Smooth muscle cell (in vitro differentiated cells): ENCODE measurements around the gene IL36G. TPM values are rescaled to one million over a fixed set of nuclear protein-coding genes. Genes with fewer than 3 reads are reported as not detected.
"Not testable (repeated sequence)": the region's sequence is repeated elsewhere in the genome, so short reads cannot be mapped to it uniquely, and the experiment has no call there.

Experiments used
- DNase-seq: peaks from one replicate; lab custom pipeline; 2025; ENCODE audit not compliant: unreplicated experiment; lab: John Stamatoyannopoulos, UW
- H2AFZ ChIP-seq: fragments of 200-600 bp; sonication (generic); 2 replicates; pipeline ENCODE4 v1.6.0; 2016; ENCODE audit warnings: antibody characterized with exemption, low read depth, mild to moderate bottlenecking
- H3F3A ChIP-seq: fragments of 200-600 bp; sonication (generic); 2 replicates; pipeline ENCODE4 v1.6.0; 2017; ENCODE audit warnings: antibody characterized with exemption, low read depth
- H3K27ac ChIP-seq: fragments of 200-600 bp; sonication (generic); 2 replicates; pipeline ENCODE4 v1.5.1; 2016; ENCODE audit warnings: low read depth, mild to moderate bottlenecking
- H3K27me3 ChIP-seq: fragments of 200-600 bp; sonication (generic); 2 replicates; pipeline ENCODE4 v1.6.1; 2016; ENCODE audit warnings: low read depth, mild to moderate bottlenecking
- H3K36me3 ChIP-seq: fragments of 200-600 bp; sonication (generic); 2 replicates; pipeline ENCODE4 v1.5.1; 2016; ENCODE audit warnings: low read depth
- H3K4me1 ChIP-seq: fragments of 200-600 bp; sonication (generic); 2 replicates; pipeline ENCODE4 v1.5.1; 2016; ENCODE audit warnings: low read depth
- H3K4me2 ChIP-seq: fragments of 200-600 bp; sonication (generic); 2 replicates; pipeline ENCODE4 v1.6.0; 2016; ENCODE audit warnings: mild to moderate bottlenecking
- H3K4me3 ChIP-seq: fragments of 200-600 bp; sonication (generic); 2 replicates; pipeline ENCODE4 v1.5.1; 2016; ENCODE audit warnings: mild to moderate bottlenecking
- H3K79me2 ChIP-seq: fragments of 200-600 bp; sonication (generic); 2 replicates; pipeline ENCODE4 v1.6.0; 2016; ENCODE audit warnings: low read depth, mild to moderate bottlenecking
- H3K9ac ChIP-seq: fragments of 200-600 bp; sonication (generic); 2 replicates; pipeline ENCODE4 v1.6.0; 2016; ENCODE audit warnings: low read depth
- H3K9me3 ChIP-seq: fragments of 200-600 bp; sonication (generic); replicated peaks from 2 replicates; pipeline ENCODE4 v1.5.1; 2016; ENCODE audit warnings: low read depth
- H4K20me1 ChIP-seq: fragments of 200-600 bp; sonication (generic); 2 replicates; pipeline ENCODE4 v1.6.0; 2016; ENCODE audit warnings: low read depth
- WGBS: methylation state at CpG from one replicate; pipeline ENCODE4 v1.1.7; 2016; ENCODE audit warnings: low lambda C conversion rate; 5-methylcytosine and 5-hydroxymethylcytosine counted together
- polyA plus RNA-seq: library from polyadenylated mRNA; unstranded; fragments of >200 nt; fragmentation: Nextera tagmentation; extraction: Ambion mirVana; gene quantifications from 2 replicates; pipeline ENCODE4 v1.2.1, GENCODE V29; 2016
- total RNA-seq: library from RNA; depleted of rRNA; stranded (reverse); fragments of >200 nt; gene quantifications from 2 replicates; pipeline ENCODE4 v1.2.3, GENCODE V29; 2014
- TF ChIP-seq, protein P1 (sequence below): fragments of 200-600 bp; sonication (generic); IDR thresholded peaks from 2 replicates; pipeline ENCODE4 v1.5.1; 2017; ENCODE audit warnings: borderline replicate concordance, mild to moderate bottlenecking, antibody characterized with exemption; ENCODE audit not compliant: insufficient read depth, poor library complexity, severe bottlenecking

The IL36G gene
- 0.22 and 0.27 TPM in 2 replicates for total RNA-seq
- polyA plus RNA-seq, result 0.30 and 1.1 TPM in 2 replicates

DNA sequence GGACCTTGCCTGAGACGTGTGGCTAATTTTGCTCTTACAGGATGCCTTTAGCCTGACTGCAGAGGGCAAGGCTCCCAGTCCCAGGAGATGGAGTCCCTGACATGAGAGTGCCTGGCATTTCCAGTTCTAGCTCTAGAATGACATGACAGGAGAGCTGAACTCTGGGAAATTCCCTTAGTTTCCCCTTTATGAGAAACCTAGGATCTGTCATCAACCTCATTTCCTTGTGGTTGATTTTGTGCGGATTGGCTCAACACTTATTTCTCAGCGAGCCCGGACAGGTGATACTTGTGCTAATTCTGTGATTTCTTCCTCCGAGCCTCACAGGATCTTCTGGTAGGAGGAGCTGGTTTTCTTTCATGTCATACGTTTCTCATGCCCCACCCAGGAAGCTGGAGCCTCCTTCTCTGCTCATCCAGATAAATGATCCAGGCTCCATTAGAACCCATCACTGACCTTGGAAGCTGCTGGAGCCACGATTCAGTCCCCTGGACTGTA lies at the start of gene IL36G:
Gene IL36G, plus strand, starts transcription at position 448 of the 498 bp plus-strand sequence. CDS start 633 bp downstream, outside the sequence.
- WGBS, result 81% methylated on average over 7 of the region's 7 CpGs
- no peak within 1 kb of the TSS for H3K27ac ChIP-seq
- no peak within 1 kb of the TSS for H3K9ac ChIP-seq
- H2AFZ ChIP-seq, result no peak within 1 kb of the TSS
- H3K4me3 ChIP-seq, result no peak within 1 kb of the TSS
- TF ChIP-seq, protein P1, sequence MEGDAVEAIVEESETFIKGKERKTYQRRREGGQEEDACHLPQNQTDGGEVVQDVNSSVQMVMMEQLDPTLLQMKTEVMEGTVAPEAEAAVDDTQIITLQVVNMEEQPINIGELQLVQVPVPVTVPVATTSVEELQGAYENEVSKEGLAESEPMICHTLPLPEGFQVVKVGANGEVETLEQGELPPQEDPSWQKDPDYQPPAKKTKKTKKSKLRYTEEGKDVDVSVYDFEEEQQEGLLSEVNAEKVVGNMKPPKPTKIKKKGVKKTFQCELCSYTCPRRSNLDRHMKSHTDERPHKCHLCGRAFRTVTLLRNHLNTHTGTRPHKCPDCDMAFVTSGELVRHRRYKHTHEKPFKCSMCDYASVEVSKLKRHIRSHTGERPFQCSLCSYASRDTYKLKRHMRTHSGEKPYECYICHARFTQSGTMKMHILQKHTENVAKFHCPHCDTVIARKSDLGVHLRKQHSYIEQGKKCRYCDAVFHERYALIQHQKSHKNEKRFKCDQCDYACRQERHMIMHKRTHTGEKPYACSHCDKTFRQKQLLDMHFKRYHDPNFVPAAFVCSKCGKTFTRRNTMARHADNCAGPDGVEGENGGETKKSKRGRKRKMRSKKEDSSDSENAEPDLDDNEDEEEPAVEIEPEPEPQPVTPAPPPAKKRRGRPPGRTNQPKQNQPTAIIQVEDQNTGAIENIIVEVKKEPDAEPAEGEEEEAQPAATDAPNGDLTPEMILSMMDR, result no peak
- no peak within 1 kb of the TSS for H3K4me2 ChIP-seq
- H4K20me1 ChIP-seq, result no peaks in the 10 kb centered on the region
- H3F3A ChIP-seq, result no peaks in the 10 kb centered on the region
- H3K79me2 ChIP-seq, result no peaks in the 10 kb centered on the region
- DNase-seq, result no peak
- H3K9me3 ChIP-seq, result no peaks in the 10 kb centered on the region
- peaks cover 81% of the 10 kb centered on the region for H3K27me3 ChIP-seq
- no peaks in the 10 kb centered on the region for H3K4me1 ChIP-seq
- H3K36me3 ChIP-seq, result no peaks in the 10 kb centered on the region

DNA sequence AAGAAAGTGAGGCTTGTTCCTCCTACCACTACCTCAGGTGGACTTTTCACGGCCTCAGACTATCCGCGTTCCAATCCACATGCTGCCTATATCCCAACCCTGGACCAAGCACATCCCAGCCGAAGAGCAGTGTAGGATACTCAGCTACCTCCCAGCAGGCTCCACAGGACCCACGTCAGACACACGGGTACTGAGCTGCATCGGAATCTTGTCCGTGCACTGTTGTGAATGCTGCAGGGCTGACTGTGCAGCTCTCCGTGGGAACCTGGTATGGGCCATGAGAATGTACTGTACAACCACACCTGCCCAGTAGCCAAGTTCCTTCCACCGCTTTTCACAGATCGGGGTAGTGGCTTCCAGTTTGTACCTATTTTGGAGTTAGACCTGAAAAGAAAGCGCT lies 44.5 kb upstream of the IL36G start:
- Histone ChIP-seq H2AFZ (no peak overlapping the region), H3K4me3 (no peak overlapping the region), H3K27me3 (no peaks in the 10 kb centered on the region), H3K4me2 (no peak overlapping the region), H3F3A (no peaks in the 10 kb centered on the region), H3K79me2 (no peaks in the 10 kb centered on the region), H3K9me3 (no peaks in the 10 kb centered on the region), H3K27ac (no peak overlapping the region), H4K20me1 (no peaks in the 10 kb centered on the region), H3K4me1 (no peaks in the 10 kb centered on the region), H3K9ac (no peak overlapping the region), H3K36me3 (no peaks in the 10 kb centered on the region)
- TF ChIP-seq, protein P1, result no peak
- no peak for DNase-seq
- WGBS, result 87% methylated on average over 12 of the region's 12 CpGs

DNA sequence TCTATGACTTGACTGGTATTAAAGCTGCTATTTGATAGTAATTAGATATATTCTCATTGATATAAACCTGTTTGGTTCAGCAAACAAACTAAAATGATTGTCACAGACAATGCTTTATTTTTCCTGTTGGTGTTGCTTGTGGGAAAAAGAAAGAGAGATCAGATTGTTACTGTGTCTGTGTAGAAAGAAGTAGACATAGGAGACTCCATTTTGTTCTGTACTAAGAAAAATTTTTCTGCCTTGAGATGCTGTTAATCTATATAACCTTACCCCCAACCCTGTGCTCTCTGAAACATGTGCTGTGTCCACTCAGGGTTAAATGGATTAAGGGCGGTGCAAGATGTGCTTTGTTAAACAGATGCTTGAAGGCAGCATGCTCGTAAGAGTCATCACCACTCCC lies 43.7 kb upstream of the IL36G start:
- H3F3A ChIP-seq, H3K27ac ChIP-seq, H4K20me1 ChIP-seq, H3K4me1 ChIP-seq, H3K4me3 ChIP-seq, H2AFZ ChIP-seq, H3K9me3 ChIP-seq, H3K36me3 ChIP-seq, H3K4me2 ChIP-seq, H3K79me2 ChIP-seq, DNase-seq, H3K27me3 ChIP-seq, H3K9ac ChIP-seq: not testable (repeated sequence)
- 43% methylated on average over 2 of the region's 2 CpGs for WGBS

DNA sequence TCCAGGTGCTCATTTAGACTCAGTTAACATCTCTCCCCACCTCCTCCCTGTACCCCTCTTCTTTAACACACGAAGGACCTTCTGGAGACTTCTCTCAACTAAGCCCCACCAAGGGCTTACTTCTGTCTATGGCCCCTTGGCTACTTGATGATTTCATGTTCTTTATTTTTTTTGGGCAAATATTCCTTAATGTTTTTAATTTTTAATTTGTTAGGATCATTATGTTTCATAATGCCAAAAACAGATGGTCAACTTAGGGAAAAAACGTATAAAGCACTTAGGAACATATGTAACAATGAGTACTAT lies 40.9 kb upstream of the IL36G start:
- Histone ChIP-seq H3K36me3 (no peaks in the 10 kb centered on the region), H3K79me2 (no peaks in the 10 kb centered on the region), H3K4me3 (no peak overlapping the region), H3K9ac (no peak overlapping the region), H2AFZ (no peak overlapping the region), H3K27me3 (no peaks in the 10 kb centered on the region), H4K20me1 (no peaks in the 10 kb centered on the region), H3K9me3 (no peaks in the 10 kb centered on the region), H3K4me2 (no peak overlapping the region), H3K4me1 (no peaks in the 10 kb centered on the region), H3F3A (no peaks in the 10 kb centered on the region), H3K27ac (no peak overlapping the region)
- 78% methylated on average over 2 of the region's 2 CpGs for WGBS
- DNase-seq, result no peak
- TF ChIP-seq, protein P1, result no peak
